ENCODE results near the gene EIF2S2.
A peak's percentile ranks its signal among the peaks of the same experiment; 100 is the strongest.

Gene EIF2S2

GRCh38 chr20:34088305-34089174 is 23.5 kb downstream of the EIF2S2 start:
- DNase-seq (ENCODE audit: low spot score), result no peak

GRCh38 chr20:34085544-34086040 is 26.5 kb downstream of the EIF2S2 start:
- no peak for DNase-seq (ENCODE audit: low spot score)

GRCh38 chr20:34084227-34084923 is 27.7 kb downstream of the EIF2S2 start:
- DNase-seq (ENCODE audit: low spot score), result no peak

GRCh38 chr20:34083781-34084180 is 28.3 kb downstream of the EIF2S2 start:
- DNase-seq (ENCODE audit: low spot score), result no peak

GRCh38 chr20:34083137-34083536 is 28.9 kb downstream of the EIF2S2 start:
- peak; percentile 80 for DNase-seq (ENCODE audit: low spot score)

GRCh38 chr20:34082232-34082887 is 29.7 kb downstream of the EIF2S2 start:
- DNase-seq (ENCODE audit: low spot score), result no peak

GRCh38 chr20:34079818-34080217 is 32.2 kb downstream of the EIF2S2 start:
- no peak for DNase-seq (ENCODE audit: low spot score)

- no peak for DNase-seq (ENCODE audit: low spot score)
Observed at GRCh38 chr20:34078540-34078939, 33.5 kb downstream of the EIF2S2 start.

GRCh38 chr20:34076952-34077351 is 35.1 kb downstream of the EIF2S2 start:
- DNase-seq (ENCODE audit: low spot score), result no peak

GRCh38 chr20:34075647-34076046 is 36.4 kb downstream of the EIF2S2 start:
- DNase-seq (ENCODE audit: low spot score), result no peak

GRCh38 chr20:34074101-34074760 is 37.8 kb downstream of the EIF2S2 start:
- peak; percentile 20 for DNase-seq (ENCODE audit: low spot score)

- no peak for DNase-seq (ENCODE audit: low spot score)
Observed at GRCh38 chr20:34072778-34073177, 39.3 kb downstream of the EIF2S2 start.

- DNase-seq (ENCODE audit: low spot score), result no peak
Observed at GRCh38 chr20:34072076-34072475, 40.0 kb downstream of the EIF2S2 start.

- no peak for DNase-seq (ENCODE audit: low spot score)
Observed at GRCh38 chr20:34070859-34071258, 41.2 kb downstream of the EIF2S2 start.

GRCh38 chr20:34070079-34070439 is 42.0 kb downstream of the EIF2S2 start:
- DNase-seq (ENCODE audit: low spot score), result no peak

GRCh38 chr20:34069341-34070078 is 42.5 kb downstream of the EIF2S2 start:
- peak; percentile 80 for DNase-seq (ENCODE audit: low spot score)

- DNase-seq (ENCODE audit: low spot score), result no peak
Observed at GRCh38 chr20:34068001-34068400, 44.0 kb downstream of the EIF2S2 start.

- no peak for DNase-seq (ENCODE audit: low spot score)
Observed at GRCh38 chr20:34066476-34067090, 45.5 kb downstream of the EIF2S2 start.

- DNase-seq (ENCODE audit: low spot score), result peak; percentile 75
Observed at GRCh38 chr20:34065260-34065659, 46.8 kb downstream of the EIF2S2 start.

- no peak for DNase-seq (ENCODE audit: low spot score)
Observed at GRCh38 chr20:34064286-34064685, 47.8 kb downstream of the EIF2S2 start.
